BE2C (cell line): ENCODE results near the gene SPATA22.
"Not testable (repeated sequence)": the region's sequence is repeated elsewhere in the genome, so short reads cannot be mapped to it uniquely, and the experiment has no call there.

Experiments
- DNase-seq: peaks from one replicate; pipeline ENCODE4 v3.0.0-alpha.2; 2020
- H3K27me3 ChIP-seq: fragments of 250-450 bp; sonication (Bioruptor Pico); 2 replicates; pipeline ENCODE4 v1.5.1; 2020; ENCODE audit warnings: mild to moderate bottlenecking
- H3K36me3 ChIP-seq: fragments of 250-450 bp; sonication (Bioruptor Pico); 2 replicates; pipeline ENCODE4 v1.5.1; 2020; ENCODE audit warnings: mild to moderate bottlenecking
- H3K4me1 ChIP-seq: fragments of 250-450 bp; sonication (Bioruptor Pico); 2 replicates; pipeline ENCODE4 v1.5.1; 2020
- H3K4me3 ChIP-seq: 2 replicates; pipeline ENCODE4 v1.5.1; 2011; ENCODE audit warnings: low read depth, low read length
- H3K9me3 ChIP-seq: fragments of 250-450 bp; sonication (Bioruptor Pico); 2 replicates; pipeline ENCODE4 v1.5.1; 2020
- CTCF ChIP-seq: IDR thresholded peaks from 2 replicates; pipeline ENCODE4 v1.5.1; 2012; ENCODE audit warnings: mild to moderate bottlenecking, low read depth, low read length

Gene SPATA22

DNA sequence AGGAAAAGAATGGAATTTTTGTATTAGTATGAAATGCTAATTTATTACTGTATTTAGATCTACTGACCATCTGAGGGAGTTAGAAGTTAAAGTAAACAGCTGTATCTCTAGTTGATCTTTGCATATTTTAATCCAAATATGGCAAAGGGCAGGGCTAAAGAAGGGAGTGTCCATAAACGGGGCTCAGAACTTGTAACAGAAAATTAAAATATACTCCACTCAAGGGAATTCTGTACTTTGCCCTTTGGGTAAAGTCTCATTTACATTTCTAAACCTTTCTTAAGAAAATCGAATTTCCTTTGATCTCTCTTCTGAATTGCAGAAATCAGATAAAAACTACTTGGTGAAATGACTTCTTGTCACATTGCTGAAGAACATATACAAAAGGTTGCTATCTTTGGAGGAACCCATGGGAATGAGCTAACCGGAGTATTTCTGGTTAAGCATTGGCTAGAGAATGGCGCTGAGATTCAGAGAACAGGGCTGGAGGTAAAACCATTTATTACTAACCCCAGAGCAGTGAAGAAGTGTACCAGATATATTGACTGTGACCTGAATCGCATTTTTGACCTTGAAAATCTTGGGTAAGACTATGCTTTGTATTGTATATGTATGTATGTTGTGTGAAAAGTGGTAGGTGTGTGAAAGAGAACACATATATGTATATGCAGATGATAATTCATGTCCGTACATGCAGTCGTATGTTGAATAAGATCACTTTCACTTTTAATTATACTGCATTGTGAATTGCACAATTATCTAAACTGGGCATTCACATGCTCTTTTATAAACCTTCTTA, 4.4 kb upstream of the SPATA22 start, which contains the start of gene ASPA:
Gene ASPA, plus strand, starts transcription at position 186 of the 799 bp plus-strand sequence. Its CDS starts 163 bp downstream, at position 349.
- H3K9me3 ChIP-seq = no peaks in the 10 kb centered on the region
- no peak for DNase-seq
- no peak within 1 kb of the TSS for H3K4me3 ChIP-seq
- no peak for TF ChIP-seq CTCF
- H3K4me1 ChIP-seq = no peaks in the 10 kb centered on the region
- no peaks in the 10 kb centered on the region for H3K36me3 ChIP-seq
- peaks cover 3% of the 10 kb centered on the region; the same call in 1 of the 2 replicates for H3K27me3 ChIP-seq

DNA sequence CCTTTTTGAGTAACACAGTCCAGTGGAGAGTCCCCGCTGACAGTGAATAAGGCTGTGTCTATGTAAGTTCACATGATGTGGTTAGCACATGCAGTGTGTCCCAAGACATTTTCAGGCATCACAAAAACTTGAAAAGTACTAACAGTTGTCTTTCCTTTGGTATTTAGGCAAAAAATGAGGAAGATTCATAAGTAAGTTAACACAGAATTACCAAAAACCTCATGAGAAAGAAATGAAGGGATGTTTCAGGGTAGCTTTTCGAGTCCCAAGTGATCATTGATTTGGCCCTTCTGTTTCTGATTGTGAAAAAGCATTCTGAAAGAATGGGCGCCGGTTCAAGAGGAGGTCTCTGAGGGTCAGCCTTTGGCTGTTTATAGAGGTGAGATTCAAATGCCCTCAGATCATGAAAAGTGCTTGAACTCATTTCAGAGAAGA, 3.6 kb upstream of the SPATA22 start:
- Histone ChIP-seq H3K36me3 (no peaks in the 10 kb centered on the region), H3K27me3 (peaks cover 1% of the 10 kb centered on the region; the same call in 1 of the 2 replicates), H3K4me1 (no peaks in the 10 kb centered on the region), H3K9me3 (no peaks in the 10 kb centered on the region), H3K4me3 (no peak overlapping the region)
- no peak for DNase-seq
- no peak for TF ChIP-seq CTCF

- TF ChIP-seq CTCF = no peak
- Histone ChIP-seq H3K4me3 (no peak overlapping the region), H3K36me3 (no peaks in the 10 kb centered on the region), H3K9me3 (no peaks in the 10 kb centered on the region), H3K4me1 (no peaks in the 10 kb centered on the region), H3K27me3 (no peaks in the 10 kb centered on the region)
- DNase-seq = no peak
These were observed 2.6 kb upstream of the SPATA22 start for GRCh38 chr17:3474212-3474611.

GRCh38 chr17:3472137-3472536, 518 bp upstream of the SPATA22 start:
- no peak for DNase-seq
- Histone ChIP-seq H3K9me3 (no peaks in the 10 kb centered on the region), H3K36me3 (no peaks in the 10 kb centered on the region), H3K4me3 (no peak overlapping the region), H3K27me3 (no peaks in the 10 kb centered on the region), H3K4me1 (no peaks in the 10 kb centered on the region)
- TF ChIP-seq CTCF = no peak

- Histone ChIP-seq H3K27me3 (no peaks in the 10 kb centered on the region), H3K36me3 (no peaks in the 10 kb centered on the region), H3K4me1 (no peaks in the 10 kb centered on the region), H3K9me3 (no peaks in the 10 kb centered on the region), H3K4me3 (no peak overlapping the region)
- DNase-seq = no peak
- TF ChIP-seq CTCF = no peak
These were observed 2.1 kb downstream of the SPATA22 start for GRCh38 chr17:3469529-3469928.

GRCh38 chr17:3466355-3466754, 5.3 kb downstream of the SPATA22 start:
- H3K36me3 ChIP-seq, H3K4me3 ChIP-seq, H3K9me3 ChIP-seq, H3K27me3 ChIP-seq, DNase-seq, H3K4me1 ChIP-seq: not testable (repeated sequence)
